ENCODE results near the gene CNKSR1. TPM values are rescaled to one million over a fixed set of nuclear protein-coding genes. Genes with fewer than 3 reads are reported as not detected.

CNKSR1 gene
- polyA plus RNA-seq, 3 donors: 1.4 TPM; not detected in 2

DNA sequence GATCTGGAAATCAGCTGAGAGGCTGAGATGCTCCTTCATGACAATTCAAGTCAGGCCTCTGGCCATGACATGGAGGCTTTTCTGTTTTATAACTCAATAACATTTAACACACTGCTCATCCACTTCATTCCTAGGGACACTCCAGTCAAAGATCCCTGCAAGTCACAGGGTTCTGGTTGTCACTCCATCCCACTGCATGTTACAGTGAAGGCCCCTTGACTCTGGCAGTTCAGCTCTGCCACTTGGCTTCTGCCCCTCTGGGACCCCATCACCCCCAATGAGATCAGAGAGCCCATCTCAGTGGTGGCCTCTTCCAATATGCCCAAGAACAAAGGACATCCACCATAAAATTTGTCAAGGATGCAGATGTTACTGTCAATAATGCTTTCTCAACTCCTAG is 28.4 kb upstream of the CNKSR1 start:
- H2AFZ ChIP-seq (ENCODE audit: insufficient read depth, low read depth, low read length, poor library complexity, severe bottlenecking): no peak overlapping the region
- Mint-ChIP-seq H3K9me3 (no peaks in the 10 kb centered on the region), H3K4me1 (peaks cover 26% of the 10 kb centered on the region), H3K27ac (peak overlapping the region in 3 of 7 donors; percentile 19 to 70 (median 68)), H3K36me3 (no peaks in the 10 kb centered on the region), H3K4me3 (no peak overlapping the region), H3K27me3 (ENCODE audit: low read depth in 3 of 3) (peaks cover 3 to 12% (median 11%) of the 10 kb centered on the region in 3 donors)
- no peaks in the 10 kb centered on the region for H3K36me3 ChIP-seq (replicated peaks in 1 of 2; ENCODE audit: control insufficient read depth in 1 of 2, insufficient read depth in 2 of 2, low read length in 2 of 2)
- H3K4me2 ChIP-seq (replicated peaks; ENCODE audit: extremely low read depth, low read length, poor library complexity, severe bottlenecking): no peak overlapping the region
- no peaks in the 10 kb centered on the region for H3K79me2 ChIP-seq (ENCODE audit: insufficient read depth, low read length)
- no peak overlapping the region for H3K4me3 ChIP-seq (replicated peaks in 1 of 3; ENCODE audit: low read depth in 2 of 3, low read length in 3 of 3)
- H3K4me1 ChIP-seq (ENCODE audit: control insufficient read depth in 1 of 2, insufficient read depth in 2 of 2, low read length in 2 of 2): peaks cover 18 to 27% of the 10 kb centered on the region in 2 donors
- TF ChIP-seq, protein P1, sequence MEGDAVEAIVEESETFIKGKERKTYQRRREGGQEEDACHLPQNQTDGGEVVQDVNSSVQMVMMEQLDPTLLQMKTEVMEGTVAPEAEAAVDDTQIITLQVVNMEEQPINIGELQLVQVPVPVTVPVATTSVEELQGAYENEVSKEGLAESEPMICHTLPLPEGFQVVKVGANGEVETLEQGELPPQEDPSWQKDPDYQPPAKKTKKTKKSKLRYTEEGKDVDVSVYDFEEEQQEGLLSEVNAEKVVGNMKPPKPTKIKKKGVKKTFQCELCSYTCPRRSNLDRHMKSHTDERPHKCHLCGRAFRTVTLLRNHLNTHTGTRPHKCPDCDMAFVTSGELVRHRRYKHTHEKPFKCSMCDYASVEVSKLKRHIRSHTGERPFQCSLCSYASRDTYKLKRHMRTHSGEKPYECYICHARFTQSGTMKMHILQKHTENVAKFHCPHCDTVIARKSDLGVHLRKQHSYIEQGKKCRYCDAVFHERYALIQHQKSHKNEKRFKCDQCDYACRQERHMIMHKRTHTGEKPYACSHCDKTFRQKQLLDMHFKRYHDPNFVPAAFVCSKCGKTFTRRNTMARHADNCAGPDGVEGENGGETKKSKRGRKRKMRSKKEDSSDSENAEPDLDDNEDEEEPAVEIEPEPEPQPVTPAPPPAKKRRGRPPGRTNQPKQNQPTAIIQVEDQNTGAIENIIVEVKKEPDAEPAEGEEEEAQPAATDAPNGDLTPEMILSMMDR (IDR thresholded peaks at IDR 0.05): no peak
- intact Hi-C loops (cut with micrococcal nuclease): loop anchor here (10.0 kb wide), 1 partner anchor 114 kb away; no protein-coding TSS in a partner anchor
- H3K27ac ChIP-seq (ENCODE audit: low read depth in 1 of 2, low read length in 2 of 2): no peak overlapping the region
- no peaks in the 10 kb centered on the region for H3K27me3 ChIP-seq (ENCODE audit: control insufficient read depth in 2 of 2, insufficient read depth in 2 of 2, low read length in 2 of 2)
- H3K9me3 ChIP-seq (replicated peaks in 1 of 2; ENCODE audit: control insufficient read depth in 1 of 2, insufficient read depth in 1 of 2, low read length in 2 of 2): no peaks in the 10 kb centered on the region
- H3K9ac ChIP-seq (ENCODE audit: insufficient read depth, low read length, poor library complexity, severe bottlenecking): no peak overlapping the region
- DNase-seq: no peak
- H4K20me1 ChIP-seq (ENCODE audit: insufficient read depth, low read length): no peaks in the 10 kb centered on the region

DNA sequence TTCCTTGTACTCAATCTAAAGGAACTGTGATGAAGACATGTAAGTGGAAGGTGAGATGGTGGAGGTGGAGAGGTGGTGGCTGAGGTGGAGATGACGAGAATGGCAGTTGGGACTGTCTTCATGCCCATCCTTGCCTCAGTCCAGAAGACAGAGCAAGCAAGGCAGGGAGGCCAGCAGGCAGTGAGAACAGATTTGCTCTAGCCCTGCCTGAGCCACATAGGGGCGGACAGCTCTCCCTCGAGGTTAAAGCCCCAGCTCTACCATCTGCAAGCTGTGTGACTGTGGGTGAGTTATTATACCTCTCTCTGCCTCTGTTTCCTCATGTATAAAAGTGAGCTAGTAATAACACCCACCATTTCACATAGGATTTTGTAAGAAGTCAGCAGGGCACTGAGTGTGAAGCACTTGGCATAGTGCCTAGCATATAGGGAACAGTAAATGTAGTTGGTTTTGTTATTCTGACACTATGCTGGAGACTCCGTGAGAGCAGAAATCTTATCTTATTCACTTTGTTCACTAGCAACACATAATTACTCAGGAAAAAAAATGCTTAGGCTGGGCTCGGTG is 23.2 kb upstream of the CNKSR1 start:
- no peaks in the 10 kb centered on the region for H3K36me3 Mint-ChIP-seq
- peak overlapping the region in 1 of 2 donors; percentile 59 for H3K4me3 Mint-ChIP-seq
- Histone ChIP-seq H4K20me1 (ENCODE audit: insufficient read depth, low read length) (no peaks in the 10 kb centered on the region), H3K27me3 (ENCODE audit: control insufficient read depth in 2 of 2, insufficient read depth in 2 of 2, low read length in 2 of 2) (peaks cover 5 to 28% of the 10 kb centered on the region in 2 donors), H3K36me3 (replicated peaks in 1 of 2; ENCODE audit: control insufficient read depth in 1 of 2, insufficient read depth in 2 of 2, low read length in 2 of 2) (no peaks in the 10 kb centered on the region), H3K4me1 (ENCODE audit: control insufficient read depth in 1 of 2, insufficient read depth in 2 of 2, low read length in 2 of 2) (peaks cover 24 to 36% of the 10 kb centered on the region in 2 donors), H3K4me2 (replicated peaks; ENCODE audit: extremely low read depth, low read length, poor library complexity, severe bottlenecking) (no peak overlapping the region), H3K9me3 (replicated peaks in 1 of 2; ENCODE audit: control insufficient read depth in 1 of 2, insufficient read depth in 1 of 2, low read length in 2 of 2) (no peaks in the 10 kb centered on the region), H2AFZ (ENCODE audit: insufficient read depth, low read depth, low read length, poor library complexity, severe bottlenecking) (no peak overlapping the region), H3K79me2 (ENCODE audit: insufficient read depth, low read length) (no peaks in the 10 kb centered on the region), H3K9ac (ENCODE audit: insufficient read depth, low read length, poor library complexity, severe bottlenecking) (no peak overlapping the region), H3K27ac (ENCODE audit: low read depth in 1 of 2, low read length in 2 of 2) (no peak overlapping the region), H3K4me3 (replicated peaks in 1 of 3; ENCODE audit: low read depth in 2 of 3, low read length in 3 of 3) (no peak overlapping the region)
- intact Hi-C loops (cut with micrococcal nuclease): no loop called here
- H3K9me3 Mint-ChIP-seq: peaks cover 0 to 3% (median 0%) of the 10 kb centered on the region in 7 donors
- peaks cover 35% of the 10 kb centered on the region for H3K4me1 Mint-ChIP-seq
- TF ChIP-seq, protein P1 (IDR thresholded peaks at IDR 0.05): no peak
- 100% methylated on average over 1 of the region's 5 CpGs for WGBS (ENCODE audit: insufficient coverage)
- peak in 1 of 3 donors; percentile 40 for DNase-seq
- H3K27ac Mint-ChIP-seq: peak overlapping the region in 5 of 7 donors; percentile 38 to 86 (median 52)
- peaks cover 35 to 53% (median 47%) of the 10 kb centered on the region in 3 donors for H3K27me3 Mint-ChIP-seq (ENCODE audit: low read depth in 3 of 3)

Data from CD14-positive monocyte (primary cell).